B cell (primary cell): Measurements from ENCODE around the gene ZFPL1. TPM values are rescaled to one million over a fixed set of nuclear protein-coding genes. Genes with fewer than 3 reads are reported as not detected.

Experiments
- ATAC-seq: fragments of 200-7000 bp; cut with Tn5 transposase; one replicate; pipeline ENCODE4 v1.10.0; 2021; ENCODE audit warnings: low read depth, mild to moderate bottlenecking, moderate number of reproducible peaks, moderate library complexity
- CTCF ChIA-PET: fragments of 350-600 bp; sonication (Branson Sonifier 250); formaldehyde crosslinking; loops from one replicate; lab custom pipeline; 2021; ENCODE audit warnings: antibody characterized with exemption, inconsistent platforms; lab: Charles Lee
- POLR2A ChIA-PET: fragments of 350-600 bp; sonication (Branson Sonifier 250); formaldehyde crosslinking; loops from one replicate; lab custom pipeline; 2021; ENCODE audit warnings: antibody characterized with exemption; lab: Charles Lee
- DNase-seq: peaks from one replicate; pipeline ENCODE4 v3.0.0; 2013
- H2AFZ ChIP-seq: 2 replicates; pipeline ENCODE4 v1.6.1; 2012; ENCODE audit warnings: mild to moderate bottlenecking, low read depth, low read length; ENCODE audit not compliant: insufficient read depth, poor library complexity, severe bottlenecking
- H3K27ac ChIP-seq, 2 donors: 1 replicate in 1 of 2; 2 replicates in 1 of 2; pipeline ENCODE4 v1.5.1; 2012 to 2013; ENCODE audit warnings: low read length in 2 of 2, mild to moderate bottlenecking in 2 of 2, moderate library complexity in 1 of 2
- H3K27me3 ChIP-seq, 4 experiments: fragments of 200-600 bp in 1 of 4; sonication (generic) in 1 of 4; replicated peaks in 1 of 4; 1 replicate in 2 of 4; 2 replicates in 2 of 4; pipeline versions ENCODE4 v1.6.1 to v1.7.0; 2013 to 2016; ENCODE audit warnings: low read length in 3 of 4, mild to moderate bottlenecking in 2 of 4, mixed read lengths in 1 of 4, moderate library complexity in 1 of 4; ENCODE audit not compliant: insufficient read depth in 4 of 4, control insufficient read depth in 3 of 4; ENCODE audit errors: control extremely low read depth in 1 of 4
- H3K36me3 ChIP-seq, 2 experiments: replicated peaks in 1 of 2; 1 replicate in 1 of 2; 2 replicates in 1 of 2; pipeline versions ENCODE4 v1.6.1 to v1.7.1; 2013; ENCODE audit warnings: low read length in 1 of 2; ENCODE audit not compliant: insufficient read depth in 2 of 2, control insufficient read depth in 1 of 2; ENCODE audit errors: control extremely low read depth in 1 of 2, extremely low read depth in 1 of 2
- H3K4me1 ChIP-seq, 2 donors: fragments of 200-600 bp in 1 of 2; sonication (generic) in 1 of 2; 1 replicate in 1 of 2; 2 replicates in 1 of 2; pipeline versions ENCODE4 v1.5.1 to v1.6.1; 2013 to 2017; ENCODE audit warnings: low read length in 2 of 2; ENCODE audit not compliant: control insufficient read depth in 2 of 2, insufficient read depth in 2 of 2
- H3K4me2 ChIP-seq: replicated peaks from 2 replicates; pipeline ENCODE3; 2012; ENCODE audit warnings: mild to moderate bottlenecking, low read depth, low read length; ENCODE audit not compliant: poor library complexity, severe bottlenecking
- H3K4me3 ChIP-seq, 5 experiments: fragments of 200-600 bp in 1 of 5; sonication (generic) in 1 of 5; 1 replicate in 3 of 5; 2 replicates in 2 of 5; pipeline versions ENCODE4 v1.5.1 to v1.7.0; 2011 to 2016; ENCODE audit warnings: low read length in 4 of 5, mild to moderate bottlenecking in 4 of 5, low read depth in 2 of 5, control low read depth in 1 of 5, moderate library complexity in 1 of 5; ENCODE audit not compliant: insufficient read depth in 1 of 5; ENCODE audit errors: control extremely low read depth in 1 of 5, extremely low read depth in 1 of 5
- H3K79me2 ChIP-seq: fragments of 200-600 bp; sonication (generic); one replicate; pipeline ENCODE4 v1.6.0; 2016; ENCODE audit warnings: low read length; ENCODE audit not compliant: control insufficient read depth, insufficient read depth
- H3K9ac ChIP-seq: fragments of 200-600 bp; sonication (generic); 2 replicates; pipeline ENCODE4 v1.6.1; 2017; ENCODE audit warnings: mild to moderate bottlenecking, low read length, moderate library complexity
- H3K9me3 ChIP-seq, 3 donors: one replicate each; pipeline versions ENCODE4 v1.6.1 to v1.7.1; 2013; ENCODE audit warnings: low read length in 2 of 3; ENCODE audit not compliant: control insufficient read depth in 2 of 3, insufficient read depth in 1 of 3; ENCODE audit errors: control extremely low read depth in 1 of 3
- H4K20me1 ChIP-seq: 2 replicates; pipeline ENCODE4 v1.6.0; 2012; ENCODE audit warnings: mild to moderate bottlenecking, low read length; ENCODE audit not compliant: insufficient read depth, control insufficient read depth, poor library complexity, severe bottlenecking
- H3K27ac Mint-ChIP-seq: one replicate; pipeline ENCODE4 v1.8.0; 2021; ENCODE audit warnings: mixed read lengths
- H3K27me3 Mint-ChIP-seq: one replicate; pipeline ENCODE4 v1.8.0; 2021; ENCODE audit warnings: mixed read lengths
- H3K4me1 Mint-ChIP-seq: one replicate; pipeline ENCODE4 v1.8.0; 2021; ENCODE audit warnings: mixed read lengths
- H3K4me3 Mint-ChIP-seq: one replicate; pipeline ENCODE4 v1.8.0; 2021; ENCODE audit warnings: mixed read lengths
- H3K9me3 Mint-ChIP-seq: one replicate; pipeline ENCODE4 v1.8.0; 2022; ENCODE audit warnings: mixed read lengths; ENCODE audit not compliant: insufficient read depth
- EZH2 ChIP-seq: IDR thresholded peaks from 2 replicates; pipeline ENCODE4 v1.6.1; 2012; ENCODE audit warnings: borderline replicate concordance, low read depth, mild to moderate bottlenecking, moderate library complexity, low read length; ENCODE audit not compliant: insufficient read depth, poor library complexity, severe bottlenecking
- WGBS: methylation state at CpG from one replicate; pipeline ENCODE4 v1.1.5; 2013; ENCODE audit warnings: missing lambda C conversion rate; ENCODE audit not compliant: insufficient coverage; 5-methylcytosine and 5-hydroxymethylcytosine counted together
- intact Hi-C: fragments of 100-400 bp; cut with micrococcal nuclease; formaldehyde crosslinking; loops from one replicate; pipeline ENCODE4 v1.10.0; 2022
- polyA plus RNA-seq: library from polyadenylated mRNA; depleted of rRNA; stranded (reverse); fragments of >200 nt; gene quantifications from 2 replicates; pipeline ENCODE4 v1.2.3, GENCODE V29; 2012
- total RNA-seq, 2 donors: library from RNA; stranded (reverse); fragments of 120-200 nt in 1 of 2; gene quantifications; 1 replicate in 1 of 2; 2 replicates in 1 of 2; pipeline versions ENCODE4 v1.2.3 to v1.2.4, GENCODE V29; 2013 to 2022
- TF ChIP-seq, protein P1 (sequence below): fragments of 200-600 bp; IDR thresholded peaks from one replicate; pipeline ENCODE4 v1.8.0; 2022; ENCODE audit warnings: antibody characterized with exemption, mild to moderate bottlenecking

ZFPL1 gene
- total and polyA plus RNA-seq, 2 donors (not counting 1 experiment from before 2014, with no cell fraction given), result 57.3 to 79.2 TPM

DNA sequence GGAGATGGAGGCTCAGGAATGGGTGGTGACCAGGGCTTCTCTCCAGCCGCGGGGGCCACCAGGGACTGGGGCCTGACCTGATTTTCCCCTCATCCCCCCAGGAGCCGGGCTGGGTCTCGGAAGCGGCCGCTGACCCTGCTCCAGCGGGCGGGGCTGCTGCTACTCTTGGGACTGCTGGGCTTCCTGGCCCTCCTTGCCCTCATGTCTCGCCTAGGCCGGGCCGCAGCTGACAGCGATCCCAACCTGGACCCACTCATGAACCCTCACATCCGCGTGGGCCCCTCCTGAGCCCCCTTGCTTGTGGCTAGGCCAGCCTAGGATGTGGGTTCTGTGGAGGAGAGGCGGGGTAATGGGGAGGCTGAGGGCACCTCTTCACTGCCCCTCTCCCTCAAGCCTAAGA is 3.8 kb downstream of the ZFPL1 start:
- intact Hi-C loops, result no loop called here
- TF ChIP-seq, protein P1, sequence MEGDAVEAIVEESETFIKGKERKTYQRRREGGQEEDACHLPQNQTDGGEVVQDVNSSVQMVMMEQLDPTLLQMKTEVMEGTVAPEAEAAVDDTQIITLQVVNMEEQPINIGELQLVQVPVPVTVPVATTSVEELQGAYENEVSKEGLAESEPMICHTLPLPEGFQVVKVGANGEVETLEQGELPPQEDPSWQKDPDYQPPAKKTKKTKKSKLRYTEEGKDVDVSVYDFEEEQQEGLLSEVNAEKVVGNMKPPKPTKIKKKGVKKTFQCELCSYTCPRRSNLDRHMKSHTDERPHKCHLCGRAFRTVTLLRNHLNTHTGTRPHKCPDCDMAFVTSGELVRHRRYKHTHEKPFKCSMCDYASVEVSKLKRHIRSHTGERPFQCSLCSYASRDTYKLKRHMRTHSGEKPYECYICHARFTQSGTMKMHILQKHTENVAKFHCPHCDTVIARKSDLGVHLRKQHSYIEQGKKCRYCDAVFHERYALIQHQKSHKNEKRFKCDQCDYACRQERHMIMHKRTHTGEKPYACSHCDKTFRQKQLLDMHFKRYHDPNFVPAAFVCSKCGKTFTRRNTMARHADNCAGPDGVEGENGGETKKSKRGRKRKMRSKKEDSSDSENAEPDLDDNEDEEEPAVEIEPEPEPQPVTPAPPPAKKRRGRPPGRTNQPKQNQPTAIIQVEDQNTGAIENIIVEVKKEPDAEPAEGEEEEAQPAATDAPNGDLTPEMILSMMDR, result no peak
- TF ChIP-seq EZH2, result no peak
- DNase-seq (no peak), ATAC-seq (no peak)
- peaks cover 0 to 47% of the 10 kb centered on the region in 2 experiments for H3K36me3 ChIP-seq
- H3K27ac ChIP-seq, result no peak overlapping the region
- H3K79me2 ChIP-seq, result peaks cover 21% of the 10 kb centered on the region
- Mint-ChIP-seq H3K4me3 (no peak overlapping the region), H3K27me3 (no peaks in the 10 kb centered on the region), H3K9me3 (no peaks in the 10 kb centered on the region), H3K27ac (no peak overlapping the region), H3K4me1 (peaks cover 27% of the 10 kb centered on the region)
- H3K4me3 ChIP-seq, result no peak overlapping the region
- ChIA-PET CTCF (no interaction called here), POLR2A (no interaction called here)
- peaks cover 12 to 19% of the 10 kb centered on the region in 2 donors for H3K4me1 ChIP-seq
- over 99% methylated on average over 11 of the region's 15 CpGs for WGBS
- H4K20me1 ChIP-seq, result peaks cover 8% of the 10 kb centered on the region
- no peak overlapping the region for H3K9ac ChIP-seq
- no peaks in the 10 kb centered on the region for H3K9me3 ChIP-seq
- H3K4me2 ChIP-seq, result no peak overlapping the region
- H2AFZ ChIP-seq, result no peak overlapping the region
- no peaks in the 10 kb centered on the region for H3K27me3 ChIP-seq

DNA sequence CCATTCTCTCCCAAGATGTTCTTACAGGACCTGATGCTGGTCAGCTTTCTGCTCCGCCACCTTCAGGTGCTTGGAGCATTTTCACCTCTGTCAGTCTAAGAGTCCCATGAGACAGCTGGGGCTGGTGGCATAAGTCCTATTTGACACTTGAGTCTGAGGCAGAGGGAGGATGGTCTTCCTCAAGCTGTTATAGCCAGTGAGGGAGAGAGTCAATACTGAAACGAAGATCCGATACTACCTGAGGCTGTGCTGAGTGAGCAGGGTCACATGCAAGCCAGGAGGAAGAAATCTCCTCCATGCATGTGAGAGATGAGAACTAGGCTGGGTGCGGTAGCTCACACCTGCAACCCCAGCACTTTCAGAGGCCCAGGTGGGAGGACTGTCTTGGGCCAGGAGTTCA is 5.6 kb downstream of the ZFPL1 start:
- Mint-ChIP-seq H3K27me3 (no peaks in the 10 kb centered on the region), H3K4me3 (no peak overlapping the region), H3K4me1 (peaks cover 12% of the 10 kb centered on the region), H3K27ac (no peak overlapping the region), H3K9me3 (no peaks in the 10 kb centered on the region)
- Histone ChIP-seq H3K27ac (no peak overlapping the region), H3K9me3 (no peaks in the 10 kb centered on the region), H3K4me1 (peaks cover 6 to 9% of the 10 kb centered on the region in 2 donors), H3K27me3 (no peaks in the 10 kb centered on the region), H3K9ac (no peak overlapping the region), H4K20me1 (peaks cover 5% of the 10 kb centered on the region), H3K79me2 (peaks cover 17% of the 10 kb centered on the region), H2AFZ (no peak overlapping the region), H3K4me2 (no peak overlapping the region), H3K36me3 (peaks cover 0 to 47% of the 10 kb centered on the region in 2 experiments), H3K4me3 (no peak overlapping the region)
- DNase-seq (no peak), ATAC-seq (no peak)
- ChIA-PET POLR2A (interaction anchor here (0.7 kb wide), 1 partner anchor 91 kb away, joined by 6 read pairs; no protein-coding TSS in a partner anchor), CTCF (interaction anchor here (1.4 to 1.7 kb wide), 2 partner anchors 11 to 23 kb away, joined by 4 to 5 read pairs; partner anchors contain the start of gene TM7SF2)
- TF ChIP-seq EZH2, result no peak
- TF ChIP-seq, protein P1, result no peak
- WGBS, result 96% methylated on average over 2 of the region's 4 CpGs
- intact Hi-C loops, result no loop called here
